Measurements from ENCODE around the gene ACSL6.
A peak's percentile ranks its signal among the peaks of the same experiment; 100 is the strongest.

The ACSL6 gene

DNA sequence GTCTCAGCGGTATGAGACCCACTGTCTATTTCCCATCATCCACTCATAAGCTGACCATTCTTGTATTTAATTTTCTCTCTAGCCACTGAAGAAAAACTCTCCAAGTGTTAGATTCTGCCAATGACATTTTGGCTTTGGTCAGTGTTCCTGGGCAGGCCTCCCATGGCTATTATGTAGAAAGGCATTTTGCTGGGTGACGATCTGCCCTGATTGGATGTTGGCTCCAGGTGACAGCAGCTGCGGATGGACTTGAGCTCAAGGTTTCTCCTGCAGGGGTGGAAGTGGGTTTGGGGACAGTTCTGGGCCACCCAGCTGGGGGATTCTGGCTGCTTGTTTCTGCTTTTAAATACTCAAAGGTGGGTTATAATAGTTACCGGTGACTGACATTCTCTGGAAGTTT is 31.6 kb downstream of the ACSL6 start:
- no peak for DNase-seq (ENCODE audit: low spot score)

DNA sequence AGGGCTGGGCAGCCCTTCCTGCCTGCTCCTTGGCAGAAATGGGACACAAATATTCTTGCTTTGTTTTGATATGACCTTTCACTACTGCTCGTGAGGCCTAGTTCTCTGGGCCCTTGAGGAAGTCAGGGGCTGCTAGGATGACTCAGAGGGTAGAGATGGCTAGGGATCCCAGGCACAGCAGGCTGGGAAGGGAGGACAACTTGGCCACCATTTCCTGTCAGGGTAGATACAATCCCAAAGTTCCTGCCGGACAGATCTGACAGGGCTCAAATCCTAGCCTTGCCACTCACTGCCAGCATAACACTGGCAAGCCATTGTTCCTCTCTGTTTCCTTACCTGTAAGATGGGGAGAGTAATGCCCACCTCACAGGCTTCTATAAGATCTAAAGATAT is 34.2 kb downstream of the ACSL6 start:
- no peak for DNase-seq (ENCODE audit: low spot score)

DNA sequence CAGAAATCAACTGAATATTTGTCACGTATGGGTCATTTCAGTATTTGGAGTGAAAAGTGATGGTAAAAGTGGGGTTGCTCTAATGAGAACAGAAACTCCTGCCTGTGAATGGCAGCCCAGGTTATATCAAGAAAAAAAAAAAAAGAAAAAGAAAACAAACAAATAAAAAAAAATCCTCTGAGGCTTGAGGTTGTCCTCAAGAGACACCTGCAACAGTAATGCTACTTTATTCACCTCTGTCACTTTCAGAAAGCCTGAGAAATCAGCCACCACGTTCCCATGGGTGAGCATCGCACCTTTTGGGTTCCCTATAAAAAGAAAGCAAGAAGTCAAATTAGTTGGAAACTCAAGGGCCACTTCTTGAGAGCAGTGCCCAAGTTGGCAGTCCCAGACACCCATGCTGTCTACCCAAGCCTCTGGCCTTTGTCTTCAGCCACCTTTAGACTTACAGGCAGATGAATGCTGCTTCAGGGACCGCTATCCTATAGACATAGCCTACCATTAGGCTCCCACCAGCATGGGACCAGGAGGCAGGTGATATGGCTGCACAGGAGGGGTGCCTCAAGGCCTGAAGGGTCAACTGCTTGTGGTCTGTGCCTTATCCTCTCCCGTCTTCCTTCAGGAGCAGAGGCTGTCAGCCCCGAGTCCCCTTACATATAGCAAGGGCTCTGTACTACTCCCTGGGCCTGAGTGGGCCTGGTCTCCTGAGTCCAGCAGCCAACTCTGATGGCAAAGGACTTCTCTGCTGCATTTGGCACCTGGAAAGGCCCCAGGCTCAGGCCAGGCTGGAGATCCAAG is 34.8 kb downstream of the ACSL6 start:
- no peak for DNase-seq (ENCODE audit: low spot score)

DNA sequence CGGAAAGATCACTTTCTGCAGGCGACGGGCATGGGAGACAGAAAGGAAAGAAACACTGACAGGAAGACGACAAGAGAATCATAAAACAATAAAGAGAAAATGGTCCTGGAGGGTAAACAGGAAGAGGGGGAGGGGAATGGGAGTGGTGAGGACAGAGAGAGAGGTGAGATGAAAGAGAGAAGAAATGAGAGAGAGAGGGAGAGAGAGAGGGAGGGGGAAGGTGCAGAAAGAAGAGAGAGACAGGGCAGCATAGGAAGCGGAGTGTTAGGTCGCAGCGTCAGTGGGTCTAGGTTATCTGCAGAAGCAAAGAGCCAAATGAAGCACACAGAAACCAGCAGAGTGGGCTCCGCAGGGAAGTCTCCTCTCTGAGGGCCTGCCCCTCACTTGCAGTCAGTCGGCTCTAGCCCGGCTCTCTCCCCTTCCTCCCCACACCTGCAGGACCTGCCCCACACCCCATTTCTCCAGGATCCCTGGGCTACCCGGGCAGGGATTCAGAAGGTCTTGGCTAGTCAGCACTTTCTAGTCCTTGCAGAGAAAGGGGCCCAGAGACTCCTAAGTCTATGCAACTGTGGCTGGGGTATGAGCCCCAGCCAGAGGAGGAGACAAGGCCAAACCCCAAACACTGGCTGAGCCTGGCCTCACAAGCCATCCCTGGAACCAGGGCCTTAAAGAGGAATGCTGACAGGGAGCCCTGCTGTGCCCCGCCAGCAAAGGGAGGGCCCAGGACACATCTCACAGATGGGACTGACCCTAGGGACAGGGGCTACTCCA is 36.3 kb downstream of the ACSL6 start:
- DNase-seq (ENCODE audit: low spot score): no peak

DNA sequence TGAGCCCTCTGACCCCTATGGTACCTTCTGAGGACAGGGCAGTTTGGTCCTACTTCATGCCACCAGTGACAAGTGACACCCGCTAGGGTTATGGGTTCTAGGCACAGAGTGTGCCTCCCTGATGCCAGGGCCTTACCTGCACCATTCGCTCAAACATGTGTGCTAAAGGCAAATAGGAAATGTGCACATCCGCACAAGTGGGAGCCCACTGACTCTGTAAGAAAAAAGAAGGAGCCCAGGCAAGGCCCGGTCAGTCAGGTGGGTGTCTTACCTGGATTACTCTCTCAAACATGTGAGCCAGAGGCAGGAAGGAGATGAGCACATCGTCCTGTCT is 36.9 kb downstream of the ACSL6 start:
- DNase-seq (ENCODE audit: low spot score): no peak

DNA sequence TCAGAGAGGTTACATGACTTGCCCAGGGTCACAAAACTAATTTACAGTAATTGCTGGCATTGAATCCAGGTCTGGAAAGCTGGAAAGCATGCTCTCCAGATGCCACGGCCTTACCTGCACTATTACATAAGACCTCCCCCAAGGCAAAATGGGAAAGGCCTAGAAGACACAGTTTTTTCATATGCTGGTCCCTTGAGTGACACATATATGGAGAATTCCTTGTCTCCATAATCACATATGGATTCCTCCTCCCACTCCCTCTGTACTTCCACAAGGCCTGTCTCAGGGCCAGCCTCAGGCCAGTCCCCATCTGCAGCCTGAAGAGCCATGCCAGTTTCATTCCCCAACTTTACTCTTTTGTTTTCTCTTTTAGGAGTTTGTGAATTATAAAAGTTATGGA is 37.4 kb downstream of the ACSL6 start:
- DNase-seq (ENCODE audit: low spot score): peak; percentile 1

DNA sequence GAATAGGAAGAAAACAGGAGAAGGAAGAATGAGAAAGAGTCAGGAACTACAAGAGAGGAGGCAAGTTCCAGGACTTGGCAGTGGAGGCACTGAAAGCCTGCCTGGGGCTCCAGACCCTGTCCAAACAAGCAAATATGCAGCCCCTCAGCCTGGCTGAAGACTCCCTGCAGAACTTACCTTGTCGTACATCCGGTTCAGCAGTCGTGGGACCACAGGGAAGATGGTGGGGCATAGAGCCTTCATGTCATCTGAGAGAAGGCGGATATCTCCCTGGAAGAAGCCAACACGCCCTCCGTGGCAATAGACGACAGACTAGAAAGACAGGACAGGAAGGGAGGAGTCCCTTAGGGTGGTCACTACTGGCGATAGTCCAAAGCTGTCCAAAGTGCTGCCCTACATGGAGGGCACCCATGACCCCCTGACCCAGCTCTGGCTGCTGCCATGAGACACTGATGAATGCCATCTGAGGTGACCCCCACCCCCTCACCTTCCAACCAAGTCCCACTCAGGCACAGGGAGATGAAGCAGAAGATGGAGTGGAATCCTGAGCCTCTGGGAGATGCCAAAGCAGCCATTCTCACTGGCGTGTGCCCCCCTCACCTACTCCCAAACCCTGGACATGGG is 38.3 kb downstream of the ACSL6 start:
- peak; percentile 8 for DNase-seq (ENCODE audit: low spot score)

DNA sequence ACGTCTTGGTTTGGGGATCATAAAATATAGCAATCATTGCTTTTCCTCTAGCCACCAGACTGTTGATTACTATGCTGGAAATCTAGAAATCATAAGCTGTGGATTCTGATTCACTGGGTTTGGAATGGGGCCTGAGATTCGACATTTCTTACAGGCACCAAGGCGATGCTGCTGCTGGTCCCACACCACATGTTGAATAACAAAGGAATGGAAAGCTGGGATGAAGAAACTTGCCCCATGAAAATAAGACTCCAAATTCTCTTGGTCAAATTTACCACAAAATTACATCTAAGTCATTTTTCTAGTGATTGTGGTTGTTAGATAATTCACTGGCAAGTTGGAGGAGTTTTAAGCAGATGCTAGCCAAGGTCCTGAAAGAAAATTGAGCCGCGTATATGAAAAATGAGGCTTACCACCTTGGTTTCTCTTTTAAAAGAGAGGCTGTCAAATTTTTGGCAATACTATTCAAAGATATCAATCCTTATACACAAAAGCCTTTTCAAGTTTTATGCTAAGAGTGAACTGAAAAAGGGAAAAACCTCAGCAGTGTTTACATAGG is 43.0 kb downstream of the ACSL6 start:
- DNase-seq (ENCODE audit: low spot score): no peak

DNA sequence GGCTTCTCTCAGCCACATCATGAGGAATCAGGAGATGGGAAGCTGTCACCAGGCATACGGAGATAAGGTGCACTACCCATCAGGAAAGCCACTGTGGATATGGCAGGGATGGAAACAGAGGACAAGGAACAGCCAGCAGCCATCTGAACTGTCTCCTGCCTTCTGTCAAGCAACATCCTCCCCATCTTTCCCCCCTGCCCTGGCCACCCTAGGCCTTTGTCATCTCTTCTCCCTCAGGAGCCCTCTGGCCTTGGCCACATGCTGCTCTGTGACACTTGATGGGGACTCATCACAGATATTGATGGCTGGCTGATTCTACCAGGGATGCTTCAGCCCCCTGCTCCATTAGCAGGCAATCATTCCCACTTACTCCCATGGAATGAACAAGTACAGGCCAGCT is 44.9 kb downstream of the ACSL6 start:
- DNase-seq (ENCODE audit: low spot score): no peak

DNA sequence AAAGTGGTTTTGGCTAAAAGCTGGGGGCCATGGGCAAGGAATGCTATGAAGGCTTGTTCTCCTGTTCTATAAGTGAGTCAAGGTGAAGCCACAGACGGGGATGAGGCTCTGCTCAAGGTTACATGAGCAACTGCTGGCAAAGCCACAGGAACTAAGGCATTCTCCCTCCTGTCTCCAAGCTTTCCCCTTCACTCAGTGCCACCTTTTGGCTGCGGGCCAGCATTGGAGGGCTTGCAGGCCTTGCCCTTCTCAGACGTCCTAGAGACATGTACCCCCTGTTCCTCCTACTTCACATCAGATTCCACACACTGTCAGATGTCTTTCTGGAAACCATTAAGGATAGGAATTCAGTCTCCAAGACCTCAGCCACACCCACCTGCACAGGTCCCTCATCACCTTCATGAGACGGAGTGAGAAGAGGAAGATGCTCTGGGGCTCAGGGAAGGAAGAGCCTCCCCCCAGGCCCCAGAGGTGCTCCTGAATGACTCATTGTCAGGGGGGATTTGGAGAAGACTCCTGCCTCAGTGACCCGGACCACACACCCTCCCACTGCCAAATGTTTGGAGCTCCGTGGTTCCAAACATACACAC is 45.5 kb downstream of the ACSL6 start:
- DNase-seq (ENCODE audit: low spot score): no peak

DNA sequence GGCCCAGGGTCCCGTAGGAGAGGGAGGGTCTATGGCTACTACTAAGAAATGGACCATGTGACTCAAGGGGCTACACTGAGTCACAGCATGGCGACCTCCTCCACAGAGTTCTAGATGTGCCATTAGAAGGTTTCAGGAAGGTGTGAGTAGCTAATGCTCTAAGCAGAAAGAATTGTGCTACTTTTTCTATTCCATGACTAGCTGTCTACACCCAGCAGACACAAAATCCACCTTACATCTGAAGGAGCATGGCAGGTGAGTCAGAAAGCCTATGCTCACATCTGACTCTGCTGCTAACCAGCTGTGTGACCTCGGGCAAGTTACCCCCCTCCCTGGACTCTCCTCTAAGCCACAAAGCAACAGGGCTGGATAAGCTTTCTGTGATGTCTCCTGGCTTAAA is 51.6 kb downstream of the ACSL6 start:
- DNase-seq (ENCODE audit: low spot score): no peak

DNA sequence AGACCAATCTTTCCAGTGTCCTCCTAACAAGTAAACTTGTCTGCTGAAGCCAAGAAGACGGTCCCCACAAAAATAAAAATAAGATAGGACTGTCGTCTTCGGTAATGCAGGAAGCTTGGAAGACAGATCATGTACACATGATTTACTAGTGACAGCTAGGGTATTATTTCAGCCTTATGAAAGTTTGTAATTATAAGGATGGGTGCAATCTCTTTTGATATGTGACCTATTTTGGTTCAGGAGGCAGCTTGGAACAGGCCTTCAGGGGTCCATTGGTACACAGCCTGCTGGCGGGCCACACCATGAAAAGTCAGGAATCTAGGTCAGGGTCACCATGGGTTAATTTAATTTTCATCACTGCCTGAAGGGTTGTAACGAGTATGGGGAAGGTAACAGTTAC is 52.3 kb downstream of the ACSL6 start:
- no peak for DNase-seq (ENCODE audit: low spot score)

DNA sequence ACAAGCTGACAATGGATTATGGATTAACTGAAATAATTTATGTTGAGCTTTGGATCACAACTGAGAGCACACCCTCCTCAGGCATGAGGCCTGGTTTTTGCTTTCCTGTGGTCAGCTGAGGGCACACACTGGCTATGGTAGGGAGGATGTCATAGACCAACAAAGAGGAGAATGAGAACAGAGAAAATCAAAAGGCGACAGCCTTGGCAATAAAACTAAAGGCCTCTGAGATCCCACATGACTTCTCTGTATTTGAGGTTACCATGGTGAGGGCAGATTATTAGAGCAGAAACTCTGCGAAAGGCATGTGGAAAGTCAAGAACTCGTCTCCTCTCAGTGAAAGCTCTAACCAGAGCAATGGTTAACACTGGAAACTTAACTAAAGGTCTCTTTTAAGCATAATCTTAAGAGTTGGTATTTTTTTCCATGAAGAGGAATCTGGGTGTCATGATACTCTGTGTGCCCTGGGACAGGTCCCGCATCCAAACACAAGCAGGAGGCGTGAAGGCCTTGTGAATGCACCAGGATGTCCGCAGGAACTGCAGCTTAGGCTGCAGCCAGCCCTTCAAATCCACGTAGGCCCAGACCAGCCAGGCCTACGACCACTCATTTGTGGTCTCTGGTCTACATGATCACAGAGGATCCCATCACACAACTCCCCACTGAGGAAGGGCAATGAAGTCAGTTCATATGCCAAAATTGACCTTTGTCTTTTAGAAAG is 53.6 kb downstream of the ACSL6 start:
- DNase-seq (ENCODE audit: low spot score): no peak

DNA sequence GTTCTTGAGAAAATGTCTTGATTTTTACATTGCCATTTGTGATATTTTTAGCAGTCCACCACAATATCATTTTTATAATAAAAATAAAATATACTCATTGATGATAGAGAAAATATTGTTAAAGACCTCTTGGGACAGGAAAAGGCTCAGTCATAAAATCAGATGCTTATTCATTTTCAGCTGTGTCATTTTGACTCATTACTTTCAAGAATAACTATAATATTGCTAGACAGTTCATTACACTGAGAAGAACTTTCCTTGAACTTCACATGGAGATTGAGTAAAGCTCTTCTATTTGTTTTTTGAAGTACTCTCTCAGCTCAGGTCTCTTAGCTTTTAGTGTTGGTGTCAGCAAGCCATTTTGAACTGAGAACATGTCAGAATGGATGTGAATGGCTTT is 57.5 kb downstream of the ACSL6 start:
- no peak for DNase-seq (ENCODE audit: low spot score)

DNA sequence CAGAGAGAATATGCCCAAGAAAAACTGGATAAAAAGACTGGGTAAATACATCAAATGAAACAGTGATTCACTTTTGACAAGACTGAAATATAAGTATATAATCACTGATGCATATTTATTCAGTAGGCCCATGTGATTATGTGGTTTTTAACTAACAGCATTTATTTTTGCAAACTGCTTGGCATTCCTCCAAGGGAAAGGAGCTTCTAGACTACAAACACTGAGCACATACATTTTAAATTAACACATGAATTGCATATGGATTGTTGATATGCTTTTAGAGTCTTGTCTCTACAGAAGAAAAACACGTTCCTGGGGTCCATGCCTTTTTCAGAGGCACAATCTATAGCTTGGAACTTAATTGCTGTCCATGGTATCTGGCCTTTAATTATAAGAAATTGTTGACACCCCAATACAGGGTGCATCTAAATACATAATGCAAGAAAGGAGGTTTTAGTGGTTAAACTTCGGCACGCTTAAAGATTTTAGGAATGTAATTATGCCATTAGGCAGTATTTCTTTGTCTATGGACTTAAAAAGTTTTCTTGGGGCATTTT is 59.1 kb downstream of the ACSL6 start:
- DNase-seq (ENCODE audit: low spot score): no peak

DNA sequence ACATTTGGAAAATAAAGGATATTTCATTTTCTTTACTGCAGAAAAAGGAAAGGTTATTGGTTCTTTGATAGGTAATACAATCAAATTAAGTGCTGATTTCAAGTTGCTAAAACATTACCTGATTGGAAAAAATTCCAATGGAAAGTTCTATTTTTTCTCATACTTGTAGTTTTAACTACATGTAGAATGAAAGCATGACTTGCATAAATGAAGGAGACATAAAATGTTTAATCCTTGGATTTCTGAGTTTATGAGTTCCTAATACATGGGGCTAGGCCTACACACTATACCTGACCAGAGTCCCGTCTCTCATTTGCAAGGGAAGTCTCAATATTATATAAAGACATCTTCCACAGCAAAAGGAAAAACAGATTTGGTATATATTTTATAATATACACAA is 60.8 kb downstream of the ACSL6 start:
- DNase-seq (ENCODE audit: low spot score): no peak

DNA sequence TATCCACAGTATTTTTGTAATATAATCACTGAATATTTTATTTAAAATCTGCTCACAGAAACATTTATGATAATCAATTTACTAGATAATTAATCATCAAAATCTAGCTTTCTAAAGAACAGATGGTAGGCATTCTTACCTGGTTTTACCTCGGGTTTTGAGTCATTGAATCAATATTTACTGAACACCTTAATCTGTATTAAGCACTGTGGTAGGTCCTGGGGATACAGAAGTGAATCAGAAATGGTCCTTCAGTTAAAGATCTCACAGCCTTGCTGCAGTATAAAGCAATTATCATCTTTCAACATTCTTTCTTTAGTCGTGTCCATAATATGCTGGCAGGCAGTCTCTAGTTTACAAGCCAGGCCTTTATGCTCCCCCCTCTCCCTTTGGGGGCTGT is 64.0 kb downstream of the ACSL6 start:
- DNase-seq (ENCODE audit: low spot score): no peak

DNA sequence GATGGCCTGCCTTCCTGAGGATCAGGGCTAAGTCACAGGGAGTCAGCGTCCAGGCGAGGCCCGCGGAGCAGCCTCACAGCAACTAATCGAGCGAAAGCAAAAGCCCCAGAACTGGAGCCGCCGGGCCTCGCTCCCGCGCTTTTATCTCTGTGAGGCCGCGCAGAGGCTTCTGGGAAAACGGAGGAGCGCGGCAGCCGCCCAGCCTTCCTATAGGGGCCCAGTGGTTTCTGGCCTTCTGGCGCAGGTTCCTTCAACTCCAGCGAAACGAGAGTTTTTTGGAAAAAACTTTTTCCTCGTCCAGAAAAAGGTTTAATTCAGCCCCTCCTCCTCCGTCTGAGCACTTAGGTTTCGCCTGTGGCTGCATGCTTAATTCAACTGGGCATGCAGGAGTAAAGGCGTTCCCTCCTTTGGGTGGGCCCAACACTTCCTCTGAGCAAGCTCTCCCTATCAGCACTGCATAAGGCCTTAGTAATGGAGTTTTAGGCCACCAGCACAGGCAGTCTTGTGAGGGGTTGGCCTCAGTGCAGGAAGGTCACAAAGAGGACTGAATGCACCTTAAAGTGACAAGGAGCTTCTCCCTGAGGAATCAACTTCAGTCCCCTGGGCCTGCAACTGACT is 65.8 kb downstream of the ACSL6 start, which contains the start of gene MEIKIN:
TSS of gene MEIKIN (minus strand) at position 113 of the 618 bp plus-strand sequence. CDS start 158 bp downstream, outside the sequence.
- no peak for DNase-seq (ENCODE audit: low spot score)

DNA sequence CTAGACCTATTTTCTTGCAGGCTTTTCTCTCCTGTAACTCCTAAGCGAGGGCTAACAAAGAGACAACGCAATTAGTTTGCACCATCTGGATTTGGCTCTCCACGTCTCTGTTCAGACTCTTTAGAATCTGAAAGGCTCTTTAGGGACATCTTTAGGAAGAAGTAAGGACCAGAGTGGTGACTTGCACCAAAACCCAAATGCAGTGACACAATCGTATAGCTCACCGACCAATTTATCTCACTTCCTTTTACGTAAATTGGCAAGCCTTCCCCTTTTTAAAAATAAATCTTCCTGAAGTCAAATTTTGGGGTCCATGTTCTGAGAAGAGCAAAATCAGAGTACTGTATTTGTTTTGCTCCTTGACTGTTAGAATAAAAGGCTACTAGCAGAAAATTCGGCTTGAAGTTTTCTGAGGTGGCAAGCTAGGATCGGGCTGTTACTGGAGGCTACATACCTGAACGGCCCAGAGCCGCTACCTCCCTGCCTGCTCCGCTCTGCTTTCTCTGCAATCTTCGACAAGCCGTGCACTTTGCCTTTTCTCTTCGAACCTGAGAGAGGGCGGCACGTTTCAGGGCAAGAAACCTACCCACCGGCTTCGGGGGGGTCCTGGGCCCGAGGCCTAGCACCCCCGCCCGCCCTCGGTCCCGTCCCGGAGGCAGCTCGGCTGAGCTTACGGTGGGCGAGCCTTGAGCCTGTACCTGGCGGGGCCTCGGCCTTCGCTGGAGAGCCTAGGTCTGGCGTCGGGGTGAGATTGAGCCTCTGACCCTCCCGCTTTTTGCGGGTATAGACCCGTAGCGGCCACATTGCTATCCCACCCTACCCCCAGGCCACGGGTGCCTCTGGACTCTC is 66.5 kb downstream of the ACSL6 start:
- no peak for DNase-seq (ENCODE audit: low spot score)

DNA sequence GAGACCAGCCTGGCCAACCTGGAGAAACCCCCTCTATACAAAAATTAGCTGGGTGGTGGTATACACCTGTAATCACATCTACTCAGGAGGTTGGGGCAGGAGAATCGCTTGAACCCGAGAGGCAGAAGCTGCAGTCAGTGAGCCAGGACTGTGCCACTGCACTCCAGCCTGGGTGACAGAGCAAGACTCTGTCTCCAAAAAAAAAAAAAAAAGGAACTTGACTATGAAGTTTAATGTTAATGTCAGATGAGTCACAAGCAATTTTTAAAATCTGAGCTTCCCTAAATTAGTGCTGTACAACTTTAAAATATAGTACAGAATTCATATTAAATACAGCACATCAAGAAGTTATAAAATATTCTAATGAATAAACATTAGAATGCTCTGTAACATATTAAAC is 67.5 kb downstream of the ACSL6 start:
- DNase-seq (ENCODE audit: low spot score): no peak
